Prostate gland (tissue), 2 donors: ENCODE results near the gene NEK6. TPM values are rescaled to one million over a fixed set of nuclear protein-coding genes. Genes with fewer than 3 reads are reported as not detected.

Source experiments
- DNase-seq: peaks from one replicate; pipeline ENCODE4 v3.0.0-alpha.2; 2019; ENCODE audit warnings: low spot score
- H3K27ac ChIP-seq, 2 donors: fragments of 200-600 bp; sonication (generic); 2 replicates each; pipeline ENCODE4 v1.5.1; 2017 to 2019
- H3K27me3 ChIP-seq: fragments of 200-600 bp; sonication (generic); replicated peaks from 2 replicates; pipeline ENCODE4 v1.5.1; 2019; ENCODE audit not compliant: insufficient read depth
- H3K36me3 ChIP-seq, 2 donors: fragments of 200-600 bp; sonication (generic); 1 replicate in 1 of 2; 2 replicates in 1 of 2; pipeline versions ENCODE4 v1.5.1 to v1.8.1; 2017 to 2019
- H3K4me1 ChIP-seq: fragments of 200-600 bp; sonication (generic); replicated peaks from 2 replicates; pipeline ENCODE4 v1.5.1; 2019
- H3K4me3 ChIP-seq, 2 donors: fragments of 200-600 bp; sonication (generic); 2 replicates each; pipeline ENCODE4 v1.5.1; 2017 to 2019
- H3K9me3 ChIP-seq: fragments of 200-600 bp; sonication (generic); 2 replicates; pipeline ENCODE4 v1.5.1; 2017
- CTCF ChIP-seq, 4 experiments: fragments of 200-600 bp in 2 of 4; fragments of 450-650 bp in 2 of 4; sonication (generic) in 2 of 4; IDR thresholded peaks; 1 replicate in 3 of 4; 2 replicates in 1 of 4; pipeline ENCODE4 v1.5.1; 2016 to 2019; ENCODE audit warnings: antibody characterized with exemption in 4 of 4, mild to moderate bottlenecking in 2 of 4, moderate library complexity in 2 of 4
- POLR2A ChIP-seq: fragments of 450-650 bp; IDR thresholded peaks from one replicate; pipeline ENCODE4 v1.6.1; 2016; ENCODE audit warnings: antibody characterized with exemption, mild to moderate bottlenecking
- POLR2AphosphoS5 ChIP-seq: sonication (generic); formaldehyde crosslinking; IDR thresholded peaks from one replicate; pipeline ENCODE4 v1.6.1; 2017; ENCODE audit warnings: antibody characterized with exemption
- WGBS: methylation state at CpG from one replicate; pipeline ENCODE4 v1.1.5; 2018; 5-methylcytosine and 5-hydroxymethylcytosine counted together
- intact Hi-C: fragments of 100-400 bp; cut with DNase I; formaldehyde crosslinking; loops from one replicate; pipeline ENCODE4 v1.14.2; 2022
- total RNA-seq, 2 donors: library from RNA; depleted of rRNA; stranded (reverse); fragments of >200 nt; gene quantifications; one replicate each; pipeline ENCODE4 v1.1.0, GENCODE V29; 2016

NEK6 gene
- 10 to 100 TPM; 32.3 to 44.2 TPM for total RNA-seq

GRCh38 chr9:124257844-124258606, at the start of gene NEK6:
Gene NEK6 (plus strand): TSS chr9:124257949. CDS start chr9:124301965, 44,016 bp downstream.
- intact Hi-C loops = loop anchor here (5.0 kb wide), 1 partner anchor 34 kb away; no protein-coding TSS in a partner anchor
- Histone ChIP-seq H3K4me3 (peak within 1 kb of the TSS; percentile 67 to 76), H3K27ac (peak within 1 kb of the TSS; percentile 85 to 90), H3K4me1 (peaks cover 7% of the 10 kb centered on the region), H3K27me3 (no peaks in the 10 kb centered on the region), H3K36me3 (no peaks in the 10 kb centered on the region), H3K9me3 (no peaks in the 10 kb centered on the region)
- no peak for DNase-seq
- TF ChIP-seq POLR2A = peak; percentile 20
- TF ChIP-seq POLR2AphosphoS5 = no peak
- WGBS = under 1% methylated on average over 42 of the region's 116 CpGs

GRCh38 chr9:124208571-124208970, 49.2 kb upstream of the NEK6 start:
- intact Hi-C loops = no loop called here
- Histone ChIP-seq H3K4me3 (no peak overlapping the region), H3K9me3 (no peaks in the 10 kb centered on the region), H3K27ac (no peak overlapping the region), H3K36me3 (no peaks in the 10 kb centered on the region), H3K4me1 (no peaks in the 10 kb centered on the region), H3K27me3 (no peaks in the 10 kb centered on the region)
- WGBS = 94% methylated on average over 3 of the region's 3 CpGs
- no peak for TF ChIP-seq CTCF (IDR thresholded peaks at IDR 0.05)
- TF ChIP-seq POLR2A = no peak
- no peak for TF ChIP-seq POLR2AphosphoS5
- DNase-seq = no peak

- no peak for DNase-seq
- no peaks in the 10 kb centered on the region for H3K4me1 ChIP-seq
- no peaks in the 10 kb centered on the region for H3K9me3 ChIP-seq
- H3K4me3 ChIP-seq = no peak overlapping the region
- no peak overlapping the region for H3K27ac ChIP-seq
- no peaks in the 10 kb centered on the region for H3K27me3 ChIP-seq
- 76% methylated on average over 7 of the region's 7 CpGs for WGBS
- intact Hi-C loops = no loop called here
- TF ChIP-seq CTCF (IDR thresholded peaks at IDR 0.05) (no peak), POLR2AphosphoS5 (no peak), POLR2A (no peak)
- H3K36me3 ChIP-seq = no peaks in the 10 kb centered on the region
Observed at GRCh38 chr9:124209279-124209678, 48.5 kb upstream of the NEK6 start.

- intact Hi-C loops = no loop called here
- Histone ChIP-seq H3K4me3 (no peak overlapping the region), H3K36me3 (no peaks in the 10 kb centered on the region), H3K4me1 (no peaks in the 10 kb centered on the region), H3K9me3 (no peaks in the 10 kb centered on the region), H3K27ac (no peak overlapping the region), H3K27me3 (no peaks in the 10 kb centered on the region)
- DNase-seq = no peak
- WGBS = 100% methylated on average over 2 of the region's 2 CpGs
- TF ChIP-seq CTCF (IDR thresholded peaks at IDR 0.05) (no peak), POLR2AphosphoS5 (no peak), POLR2A (no peak)
Observed at GRCh38 chr9:124209774-124210173, 48.0 kb upstream of the NEK6 start.

- TF ChIP-seq POLR2A (no peak), POLR2AphosphoS5 (no peak), CTCF (IDR thresholded peaks at IDR 0.05) (no peak)
- 69% methylated on average over 3 of the region's 3 CpGs for WGBS
Observed at GRCh38 chr9:124210697-124211096, 47.1 kb upstream of the NEK6 start.

More at GRCh38 chr9:124210697-124211096, 47.1 kb upstream of the NEK6 start:
- no peak overlapping the region for H3K4me3 ChIP-seq
- no peaks in the 10 kb centered on the region for H3K9me3 ChIP-seq
- DNase-seq = no peak
- no peak overlapping the region for H3K27ac ChIP-seq
- no peaks in the 10 kb centered on the region for H3K27me3 ChIP-seq
- H3K4me1 ChIP-seq = no peaks in the 10 kb centered on the region
- intact Hi-C loops = no loop called here
- H3K36me3 ChIP-seq = no peaks in the 10 kb centered on the region
